ENCODE results near the gene MFN2. TPM values are rescaled to one million over a fixed set of nuclear protein-coding genes. Genes with fewer than 3 reads are reported as not detected.
"Not testable (repeated sequence)": the region's sequence is repeated elsewhere in the genome, so short reads cannot be mapped to it uniquely, and the experiment has no call there.

Gene MFN2
- total RNA-seq, 1 donor from 2014 or later: 61.9 TPM

- Mint-ChIP-seq H3K4me1 (ENCODE audit: low read depth, unreplicated experiment) (peaks cover 7% of the 10 kb centered on the region), H3K9me3 (ENCODE audit: unreplicated experiment) (no peaks in the 10 kb centered on the region), H3K27me3 (ENCODE audit: unreplicated experiment) (peaks cover 1% of the 10 kb centered on the region), H3K4me3 (ENCODE audit: unreplicated experiment) (no peak overlapping the region), H3K36me3 (ENCODE audit: unreplicated experiment) (no peaks in the 10 kb centered on the region), H3K27ac (ENCODE audit: unreplicated experiment) (no peak overlapping the region)
- TF ChIP-seq, protein P1, sequence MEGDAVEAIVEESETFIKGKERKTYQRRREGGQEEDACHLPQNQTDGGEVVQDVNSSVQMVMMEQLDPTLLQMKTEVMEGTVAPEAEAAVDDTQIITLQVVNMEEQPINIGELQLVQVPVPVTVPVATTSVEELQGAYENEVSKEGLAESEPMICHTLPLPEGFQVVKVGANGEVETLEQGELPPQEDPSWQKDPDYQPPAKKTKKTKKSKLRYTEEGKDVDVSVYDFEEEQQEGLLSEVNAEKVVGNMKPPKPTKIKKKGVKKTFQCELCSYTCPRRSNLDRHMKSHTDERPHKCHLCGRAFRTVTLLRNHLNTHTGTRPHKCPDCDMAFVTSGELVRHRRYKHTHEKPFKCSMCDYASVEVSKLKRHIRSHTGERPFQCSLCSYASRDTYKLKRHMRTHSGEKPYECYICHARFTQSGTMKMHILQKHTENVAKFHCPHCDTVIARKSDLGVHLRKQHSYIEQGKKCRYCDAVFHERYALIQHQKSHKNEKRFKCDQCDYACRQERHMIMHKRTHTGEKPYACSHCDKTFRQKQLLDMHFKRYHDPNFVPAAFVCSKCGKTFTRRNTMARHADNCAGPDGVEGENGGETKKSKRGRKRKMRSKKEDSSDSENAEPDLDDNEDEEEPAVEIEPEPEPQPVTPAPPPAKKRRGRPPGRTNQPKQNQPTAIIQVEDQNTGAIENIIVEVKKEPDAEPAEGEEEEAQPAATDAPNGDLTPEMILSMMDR (IDR thresholded peaks at IDR 0.05; ENCODE audit: partially characterized antibody, unreplicated experiment): no peak
- DNase-seq: no peak
Observed at GRCh38 chr1:12037486-12038355, 57.5 kb downstream of the MFN2 start.

GRCh38 chr1:12038356-12039163 is 58.3 kb downstream of the MFN2 start:
- H3K27ac Mint-ChIP-seq (ENCODE audit: unreplicated experiment): no peak overlapping the region
- DNase-seq: no peak
- no peak overlapping the region for H3K4me3 Mint-ChIP-seq (ENCODE audit: unreplicated experiment)
- peaks cover 1% of the 10 kb centered on the region for H3K27me3 Mint-ChIP-seq (ENCODE audit: unreplicated experiment)
- peaks cover 7% of the 10 kb centered on the region for H3K4me1 Mint-ChIP-seq (ENCODE audit: low read depth, unreplicated experiment)
- H3K36me3 Mint-ChIP-seq (ENCODE audit: unreplicated experiment): no peaks in the 10 kb centered on the region
- H3K9me3 Mint-ChIP-seq (ENCODE audit: unreplicated experiment): no peaks in the 10 kb centered on the region
- TF ChIP-seq, protein P1 (IDR thresholded peaks at IDR 0.05; ENCODE audit: partially characterized antibody, unreplicated experiment): no peak

DNA sequence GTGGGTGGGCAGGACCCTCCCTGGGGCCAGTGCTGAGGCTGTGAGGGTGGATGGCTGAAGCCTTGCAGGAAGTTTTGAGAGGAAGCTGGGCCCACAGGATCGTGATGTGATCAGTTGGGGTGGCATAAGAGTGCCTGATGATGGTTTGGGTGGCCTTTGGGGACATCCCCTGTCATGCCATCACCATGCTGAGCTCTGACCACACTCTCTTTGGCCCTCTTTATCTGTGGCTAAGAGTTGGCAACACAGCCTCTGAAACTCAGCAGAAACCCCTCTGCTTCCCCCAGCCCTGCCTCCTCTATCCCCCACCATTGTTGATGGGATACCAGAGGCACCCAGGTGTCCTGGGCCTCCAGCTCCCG is 58.9 kb downstream of the MFN2 start:
- H3K27ac Mint-ChIP-seq (ENCODE audit: unreplicated experiment): no peak overlapping the region
- peaks cover 1% of the 10 kb centered on the region for H3K27me3 Mint-ChIP-seq (ENCODE audit: unreplicated experiment)
- peaks cover 7% of the 10 kb centered on the region for H3K4me1 Mint-ChIP-seq (ENCODE audit: low read depth, unreplicated experiment)
- DNase-seq: no peak
- no peaks in the 10 kb centered on the region for H3K9me3 Mint-ChIP-seq (ENCODE audit: unreplicated experiment)
- TF ChIP-seq, protein P1 (IDR thresholded peaks at IDR 0.05; ENCODE audit: partially characterized antibody, unreplicated experiment): no peak
- no peaks in the 10 kb centered on the region for H3K36me3 Mint-ChIP-seq (ENCODE audit: unreplicated experiment)
- H3K4me3 Mint-ChIP-seq (ENCODE audit: unreplicated experiment): no peak overlapping the region

- H3K9me3 Mint-ChIP-seq (ENCODE audit: unreplicated experiment); H3K27me3 Mint-ChIP-seq (ENCODE audit: unreplicated experiment); H3K27ac Mint-ChIP-seq (ENCODE audit: unreplicated experiment); H3K4me1 Mint-ChIP-seq (ENCODE audit: low read depth, unreplicated experiment); DNase-seq; H3K36me3 Mint-ChIP-seq (ENCODE audit: unreplicated experiment); H3K4me3 Mint-ChIP-seq (ENCODE audit: unreplicated experiment): not testable (repeated sequence)
Observed at GRCh38 chr1:12039824-12040456, 59.7 kb downstream of the MFN2 start.

- H3K9me3 Mint-ChIP-seq (ENCODE audit: unreplicated experiment): no peaks in the 10 kb centered on the region
- no peak for DNase-seq
- H3K4me3 Mint-ChIP-seq (ENCODE audit: unreplicated experiment): no peak overlapping the region
- H3K27me3 Mint-ChIP-seq (ENCODE audit: unreplicated experiment): peaks cover 1% of the 10 kb centered on the region
- H3K4me1 Mint-ChIP-seq (ENCODE audit: low read depth, unreplicated experiment): peaks cover 7% of the 10 kb centered on the region
- H3K27ac Mint-ChIP-seq (ENCODE audit: unreplicated experiment): no peak overlapping the region
- H3K36me3 Mint-ChIP-seq (ENCODE audit: unreplicated experiment): no peaks in the 10 kb centered on the region
- TF ChIP-seq, protein P1 (IDR thresholded peaks at IDR 0.05; ENCODE audit: partially characterized antibody, unreplicated experiment): no peak
Observed at GRCh38 chr1:12040457-12041051, 60.3 kb downstream of the MFN2 start.

DNA sequence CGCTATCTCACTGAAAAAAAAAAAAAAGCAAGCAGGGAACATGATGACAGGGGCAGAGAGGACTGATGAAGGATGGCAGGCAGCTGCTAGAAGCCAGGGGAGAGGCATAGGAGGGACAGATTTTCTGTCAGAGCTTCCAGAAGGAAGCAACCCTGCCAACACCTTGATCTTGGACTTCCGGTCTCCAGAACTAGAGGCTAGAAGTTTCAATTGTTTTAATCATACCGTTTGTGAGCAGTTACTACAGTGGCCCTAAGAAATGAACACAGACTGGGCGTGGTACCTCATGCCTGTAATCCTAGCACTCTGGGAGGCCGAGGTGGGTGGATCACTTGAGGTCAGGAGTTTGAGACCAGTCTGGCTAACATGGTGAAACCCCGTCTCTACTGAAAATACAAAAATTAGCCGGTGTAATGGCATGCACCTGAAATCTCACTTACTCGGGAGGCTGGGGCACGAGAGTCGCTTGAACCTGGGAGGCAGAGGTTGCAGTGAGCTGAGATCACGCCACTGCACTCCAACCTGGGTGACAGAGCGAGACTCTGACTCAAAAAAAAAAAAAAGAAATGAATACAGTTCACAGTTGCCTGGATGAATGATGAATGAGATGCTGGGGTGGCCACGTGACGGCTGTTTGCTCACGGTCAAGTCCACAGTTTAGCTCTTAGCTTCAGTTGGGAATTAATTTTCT is 64.1 kb downstream of the MFN2 start:
- H3K27ac Mint-ChIP-seq (ENCODE audit: unreplicated experiment): not testable (repeated sequence)

More for the DNA sequence above, 64.1 kb downstream of the MFN2 start:
- not testable (repeated sequence) for H3K4me1 Mint-ChIP-seq (ENCODE audit: low read depth, unreplicated experiment); H3K4me3 Mint-ChIP-seq (ENCODE audit: unreplicated experiment); H3K27me3 Mint-ChIP-seq (ENCODE audit: unreplicated experiment); DNase-seq; H3K36me3 Mint-ChIP-seq (ENCODE audit: unreplicated experiment); H3K9me3 Mint-ChIP-seq (ENCODE audit: unreplicated experiment)
